DND-41 (cell line): ENCODE measurements around the gene NR5A2.

ENCODE experiments used
- EZH2 ChIP-seq: IDR thresholded peaks from 3 replicates; pipeline ENCODE4 v1.6.1; 2012; ENCODE audit warnings: borderline replicate concordance, low read depth, mild to moderate bottlenecking, moderate library complexity, low read length, inconsistent platforms; ENCODE audit not compliant: severe bottlenecking
- TF ChIP-seq, protein P1 (sequence below): IDR thresholded peaks from 2 replicates; pipeline ENCODE4 v1.5.1; 2012; ENCODE audit warnings: borderline replicate concordance, low read length, moderate library complexity, mild to moderate bottlenecking; ENCODE audit not compliant: poor library complexity, severe bottlenecking; ENCODE audit errors: extremely low read depth

DNA sequence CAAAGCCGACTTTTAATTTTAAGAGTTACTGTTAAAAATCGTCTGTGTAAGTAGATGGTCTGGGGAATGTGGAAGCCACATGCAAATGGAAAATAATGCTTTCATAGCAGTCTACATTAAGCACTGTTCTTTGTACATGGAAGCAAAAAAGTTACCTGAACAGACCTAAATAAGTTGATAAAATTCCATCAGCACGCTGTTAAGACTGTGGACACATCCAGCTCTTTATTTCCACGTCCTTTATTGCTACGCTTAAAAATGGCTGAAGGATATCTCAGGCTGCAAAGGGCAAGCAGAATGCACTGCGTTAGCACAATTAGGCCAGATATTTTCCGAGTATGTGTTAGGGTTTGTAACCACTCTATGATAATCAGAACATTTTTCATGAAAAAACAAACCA, 22.3 kb downstream of the NR5A2 start:
- TF ChIP-seq, protein P1, sequence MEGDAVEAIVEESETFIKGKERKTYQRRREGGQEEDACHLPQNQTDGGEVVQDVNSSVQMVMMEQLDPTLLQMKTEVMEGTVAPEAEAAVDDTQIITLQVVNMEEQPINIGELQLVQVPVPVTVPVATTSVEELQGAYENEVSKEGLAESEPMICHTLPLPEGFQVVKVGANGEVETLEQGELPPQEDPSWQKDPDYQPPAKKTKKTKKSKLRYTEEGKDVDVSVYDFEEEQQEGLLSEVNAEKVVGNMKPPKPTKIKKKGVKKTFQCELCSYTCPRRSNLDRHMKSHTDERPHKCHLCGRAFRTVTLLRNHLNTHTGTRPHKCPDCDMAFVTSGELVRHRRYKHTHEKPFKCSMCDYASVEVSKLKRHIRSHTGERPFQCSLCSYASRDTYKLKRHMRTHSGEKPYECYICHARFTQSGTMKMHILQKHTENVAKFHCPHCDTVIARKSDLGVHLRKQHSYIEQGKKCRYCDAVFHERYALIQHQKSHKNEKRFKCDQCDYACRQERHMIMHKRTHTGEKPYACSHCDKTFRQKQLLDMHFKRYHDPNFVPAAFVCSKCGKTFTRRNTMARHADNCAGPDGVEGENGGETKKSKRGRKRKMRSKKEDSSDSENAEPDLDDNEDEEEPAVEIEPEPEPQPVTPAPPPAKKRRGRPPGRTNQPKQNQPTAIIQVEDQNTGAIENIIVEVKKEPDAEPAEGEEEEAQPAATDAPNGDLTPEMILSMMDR: no peak
- no peak for TF ChIP-seq EZH2
